CD4-positive, alpha-beta T cell (primary cell): ENCODE results near the gene RNF150. TPM values are rescaled to one million over a fixed set of nuclear protein-coding genes. Genes with fewer than 3 reads are reported as not detected.

Experiments used
- ATAC-seq: fragments of 200-7000 bp; cut with Tn5 transposase; one replicate; pipeline ENCODE4 v1.10.0; 2022; ENCODE audit warnings: mild to moderate bottlenecking; ENCODE audit not compliant: poor library complexity
- CTCF ChIA-PET: fragments of 350-600 bp; sonication (Branson Sonifier 250); formaldehyde crosslinking; loops from one replicate; lab custom pipeline; 2021; ENCODE audit warnings: antibody characterized with exemption, inconsistent platforms; lab: Charles Lee
- POLR2A ChIA-PET: fragments of 350-600 bp; sonication (Branson Sonifier 250); formaldehyde crosslinking; loops from one replicate; lab custom pipeline; 2021; ENCODE audit warnings: antibody characterized with exemption, inconsistent platforms; lab: Charles Lee
- DNase-seq, 14 experiments: peaks; one replicate each; pipeline ENCODE4 v3.0.0-alpha.2; 2013 to 2020; ENCODE audit warnings: mixed read lengths in 2 of 14
- H3K27ac ChIP-seq, 2 donors: one replicate each; pipeline versions ENCODE4 v1.5.1 to v1.7.0; 2013; ENCODE audit warnings: low read length in 2 of 2, low read depth in 1 of 2, mild to moderate bottlenecking in 1 of 2
- H3K27me3 ChIP-seq, 2 experiments: 1 replicate in 1 of 2; 2 replicates in 1 of 2; pipeline versions ENCODE4 v1.6.1 to v1.7.0; 2013; ENCODE audit warnings: low read length in 2 of 2, control low read depth in 1 of 2, mild to moderate bottlenecking in 1 of 2, moderate library complexity in 1 of 2; ENCODE audit not compliant: insufficient read depth in 2 of 2, control insufficient read depth in 1 of 2
- H3K36me3 ChIP-seq: one replicate; pipeline ENCODE4 v1.6.1; 2013; ENCODE audit warnings: low read length, control low read depth; ENCODE audit not compliant: insufficient read depth
- H3K4me1 ChIP-seq: one replicate; pipeline ENCODE4 v1.6.1; 2013; ENCODE audit warnings: low read length, control low read depth; ENCODE audit not compliant: insufficient read depth
- H3K4me3 ChIP-seq: one replicate; pipeline ENCODE4 v1.5.1; 2013; ENCODE audit warnings: mild to moderate bottlenecking, low read length, moderate library complexity
- H3K9me3 ChIP-seq, 2 experiments: 1 replicate in 1 of 2; 2 replicates in 1 of 2; pipeline versions ENCODE4 v1.6.1 to v1.7.0; 2013; ENCODE audit warnings: low read length in 2 of 2, mild to moderate bottlenecking in 2 of 2, control low read depth in 1 of 2, moderate library complexity in 1 of 2; ENCODE audit not compliant: control insufficient read depth in 1 of 2, insufficient read depth in 1 of 2
- H3K27ac Mint-ChIP-seq: one replicate; pipeline ENCODE4 v1.8.0; 2020; ENCODE audit warnings: mixed read lengths
- H3K27me3 Mint-ChIP-seq: one replicate; pipeline ENCODE4 v1.8.0; 2021; ENCODE audit warnings: mixed read lengths
- H3K36me3 Mint-ChIP-seq: one replicate; pipeline ENCODE4 v1.8.0; 2021; ENCODE audit warnings: low read depth, mixed read lengths
- H3K4me1 Mint-ChIP-seq: one replicate; pipeline ENCODE4 v1.8.0; 2021; ENCODE audit warnings: low read depth, mixed read lengths
- H3K4me3 Mint-ChIP-seq: one replicate; pipeline ENCODE4 v1.8.0; 2020; ENCODE audit warnings: mild to moderate bottlenecking, mixed read lengths
- H3K9me3 Mint-ChIP-seq: one replicate; pipeline ENCODE4 v1.8.0; 2020; ENCODE audit warnings: mixed read lengths
- intact Hi-C, 2 experiments: fragments of 100-400 bp; cut with DNase I in 1 of 2; cut with micrococcal nuclease in 1 of 2; formaldehyde crosslinking; loops; one replicate each; pipeline versions ENCODE4 v1.15.1 to v1.9.0; 2023 to 2025; cut with DNase I, micrococcal nuclease
- total RNA-seq, 174 experiments: library from RNA in 2 of 174; stranded (reverse) in 2 of 174; gene quantifications; one replicate each; pipeline ENCODE4 v1.2.3 and lab custom pipeline; 2021 to 2026
- TF ChIP-seq, protein P1 (sequence below): fragments of 200-600 bp; IDR thresholded peaks from one replicate; pipeline ENCODE4 v1.8.0; 2022; ENCODE audit warnings: antibody characterized with exemption, mild to moderate bottlenecking

Gene RNF150
- total RNA-seq, 2 experiments from 2014 or later: not detected

DNA sequence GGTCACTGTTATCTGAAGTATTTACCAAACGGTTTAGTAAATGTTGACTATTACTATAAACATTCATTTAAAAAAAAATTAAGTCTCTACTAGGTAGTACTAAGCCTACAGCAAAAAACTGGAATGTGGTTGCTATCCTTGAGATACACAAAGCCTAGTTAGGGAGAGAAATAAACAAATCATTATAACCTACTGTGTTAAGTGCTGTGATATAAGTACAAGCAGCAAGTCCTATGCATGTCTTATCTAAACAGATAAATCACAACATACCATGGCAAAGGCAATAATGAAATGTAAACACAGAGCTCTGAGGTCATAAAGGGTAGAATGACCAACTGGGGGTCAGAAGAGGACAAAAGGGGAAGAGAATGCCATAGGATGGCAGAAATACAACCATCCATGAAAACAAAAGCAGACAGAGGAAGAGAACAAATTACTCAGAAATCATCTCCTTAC, 92.2 kb downstream of the RNF150 start:
- no peaks in the 10 kb centered on the region for H3K9me3 Mint-ChIP-seq
- no peak for ATAC-seq
- H3K4me1 Mint-ChIP-seq: no peaks in the 10 kb centered on the region
- ChIA-PET CTCF (no interaction called here), POLR2A (no interaction called here)
- Histone ChIP-seq H3K9me3 (no peaks in the 10 kb centered on the region), H3K27me3 (no peaks in the 10 kb centered on the region), H3K36me3 (no peaks in the 10 kb centered on the region), H3K4me3 (no peak overlapping the region), H3K4me1 (no peaks in the 10 kb centered on the region), H3K27ac (no peak overlapping the region)
- TF ChIP-seq, protein P1, sequence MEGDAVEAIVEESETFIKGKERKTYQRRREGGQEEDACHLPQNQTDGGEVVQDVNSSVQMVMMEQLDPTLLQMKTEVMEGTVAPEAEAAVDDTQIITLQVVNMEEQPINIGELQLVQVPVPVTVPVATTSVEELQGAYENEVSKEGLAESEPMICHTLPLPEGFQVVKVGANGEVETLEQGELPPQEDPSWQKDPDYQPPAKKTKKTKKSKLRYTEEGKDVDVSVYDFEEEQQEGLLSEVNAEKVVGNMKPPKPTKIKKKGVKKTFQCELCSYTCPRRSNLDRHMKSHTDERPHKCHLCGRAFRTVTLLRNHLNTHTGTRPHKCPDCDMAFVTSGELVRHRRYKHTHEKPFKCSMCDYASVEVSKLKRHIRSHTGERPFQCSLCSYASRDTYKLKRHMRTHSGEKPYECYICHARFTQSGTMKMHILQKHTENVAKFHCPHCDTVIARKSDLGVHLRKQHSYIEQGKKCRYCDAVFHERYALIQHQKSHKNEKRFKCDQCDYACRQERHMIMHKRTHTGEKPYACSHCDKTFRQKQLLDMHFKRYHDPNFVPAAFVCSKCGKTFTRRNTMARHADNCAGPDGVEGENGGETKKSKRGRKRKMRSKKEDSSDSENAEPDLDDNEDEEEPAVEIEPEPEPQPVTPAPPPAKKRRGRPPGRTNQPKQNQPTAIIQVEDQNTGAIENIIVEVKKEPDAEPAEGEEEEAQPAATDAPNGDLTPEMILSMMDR: no peak
- H3K4me3 Mint-ChIP-seq: no peak overlapping the region
- no peaks in the 10 kb centered on the region for H3K36me3 Mint-ChIP-seq
- H3K27me3 Mint-ChIP-seq: no peaks in the 10 kb centered on the region
- intact Hi-C loops: no loop called here
- DNase-seq: no peak
- no peak overlapping the region for H3K27ac Mint-ChIP-seq

DNA sequence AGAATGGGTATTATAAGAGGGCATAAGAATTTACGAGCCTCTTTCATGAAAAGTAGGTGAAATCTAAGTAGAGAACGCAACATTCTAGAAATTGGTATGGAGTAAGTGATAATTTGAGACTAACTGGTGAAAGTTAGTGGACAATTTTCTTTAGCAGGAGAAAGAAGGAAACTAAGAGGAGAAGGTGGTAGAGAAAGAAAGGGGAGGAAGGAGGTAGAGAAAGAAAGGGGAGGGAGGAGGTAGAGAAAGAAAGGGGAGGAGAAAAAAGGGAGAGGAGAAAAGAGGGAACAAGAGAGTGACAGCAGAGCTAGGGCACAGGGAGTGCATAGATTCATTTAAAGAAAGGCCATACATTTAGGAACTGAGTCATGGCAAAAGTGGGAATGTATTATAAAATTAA, 94.1 kb downstream of the RNF150 start:
- intact Hi-C loops: no loop called here
- H3K36me3 Mint-ChIP-seq: no peaks in the 10 kb centered on the region
- DNase-seq (no peak), ATAC-seq (no peak)
- H3K27ac Mint-ChIP-seq: no peak overlapping the region
- no peak overlapping the region for H3K27ac ChIP-seq
- ChIA-PET POLR2A (no interaction called here), CTCF (no interaction called here)
- H3K9me3 ChIP-seq: no peaks in the 10 kb centered on the region
- no peak overlapping the region for H3K4me3 Mint-ChIP-seq
- no peaks in the 10 kb centered on the region for H3K36me3 ChIP-seq
- no peaks in the 10 kb centered on the region for H3K9me3 Mint-ChIP-seq
- H3K4me1 Mint-ChIP-seq: no peaks in the 10 kb centered on the region
- H3K27me3 Mint-ChIP-seq: no peaks in the 10 kb centered on the region
- H3K4me1 ChIP-seq: no peaks in the 10 kb centered on the region
- no peaks in the 10 kb centered on the region for H3K27me3 ChIP-seq
- H3K4me3 ChIP-seq: no peak overlapping the region
- TF ChIP-seq, protein P1: no peak

DNA sequence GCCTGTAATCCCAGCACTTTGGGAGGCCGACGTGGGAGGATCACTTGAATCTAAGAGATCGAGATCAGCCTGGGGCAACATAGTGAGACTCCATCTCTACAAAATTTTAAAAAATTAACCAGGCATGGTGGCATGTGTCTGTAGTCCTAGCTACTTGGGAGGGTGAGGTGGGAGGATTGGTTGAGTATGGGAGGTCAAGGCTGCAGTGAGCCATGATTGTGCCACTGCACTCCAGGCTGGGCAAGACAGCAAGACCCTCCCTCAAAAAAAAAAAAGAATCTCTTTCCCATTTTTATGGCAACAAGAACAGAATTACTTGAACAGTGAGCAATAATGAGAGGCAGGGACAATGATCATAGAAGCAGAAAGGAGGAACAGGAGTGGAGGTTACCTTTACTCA, 94.8 kb downstream of the RNF150 start:
- Mint-ChIP-seq H3K4me3 (no peak overlapping the region), H3K4me1 (no peaks in the 10 kb centered on the region), H3K36me3 (no peaks in the 10 kb centered on the region), H3K27ac (no peak overlapping the region), H3K9me3 (no peaks in the 10 kb centered on the region), H3K27me3 (no peaks in the 10 kb centered on the region)
- Histone ChIP-seq H3K27me3 (no peaks in the 10 kb centered on the region), H3K9me3 (no peaks in the 10 kb centered on the region), H3K4me1 (no peaks in the 10 kb centered on the region), H3K36me3 (no peaks in the 10 kb centered on the region), H3K4me3 (no peak overlapping the region), H3K27ac (no peak overlapping the region)
- intact Hi-C loops: no loop called here
- POLR2A ChIA-PET: no interaction called here
- ATAC-seq (no peak), DNase-seq (no peak)
- TF ChIP-seq, protein P1: no peak
- CTCF ChIA-PET: no interaction called here
